ENCODE results near the gene RAB36. TPM values are rescaled to one million over a fixed set of nuclear protein-coding genes. Genes with fewer than 3 reads are reported as not detected.

RAB36 gene
- total RNA-seq, 2 donors from 2014 or later, result 0.98 to 2.3 TPM

GRCh38 chr22:23204125-23204488, 58.8 kb downstream of the RAB36 start:
- H3K27ac ChIP-seq, result no peak overlapping the region
- no peak for DNase-seq

DNA sequence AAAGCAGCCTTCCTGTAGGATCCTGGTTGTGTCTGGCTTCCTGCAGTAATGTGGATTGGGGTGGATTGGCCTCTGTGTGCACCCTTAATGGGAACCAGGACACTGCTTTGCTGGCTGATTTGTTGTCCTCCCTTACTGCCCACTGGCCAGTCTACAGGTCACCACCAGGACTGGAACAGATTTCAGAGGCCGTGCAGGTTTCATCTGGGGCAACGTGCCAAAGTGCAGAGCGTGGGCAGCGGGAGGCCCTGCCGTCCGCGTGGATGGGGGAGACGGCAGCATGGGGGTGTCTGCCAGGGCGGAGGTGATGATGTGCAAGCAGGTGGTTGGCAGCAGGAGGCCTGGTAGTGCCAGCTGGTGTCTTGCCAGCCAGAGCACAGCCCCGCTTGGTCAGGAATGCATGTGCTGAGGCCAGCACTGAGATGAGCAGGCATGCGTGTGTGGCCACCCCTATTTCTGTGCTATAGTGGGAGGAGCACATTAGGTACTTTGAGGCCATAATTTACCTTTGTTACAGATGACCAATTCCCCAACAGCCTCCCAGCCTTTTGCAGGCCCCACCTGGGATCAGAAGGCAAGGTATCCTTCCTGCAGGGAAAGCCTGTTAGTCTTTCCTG, 59.4 kb downstream of the RAB36 start:
- H3K4me3 ChIP-seq, result no peak overlapping the region
- TF ChIP-seq, protein P1, sequence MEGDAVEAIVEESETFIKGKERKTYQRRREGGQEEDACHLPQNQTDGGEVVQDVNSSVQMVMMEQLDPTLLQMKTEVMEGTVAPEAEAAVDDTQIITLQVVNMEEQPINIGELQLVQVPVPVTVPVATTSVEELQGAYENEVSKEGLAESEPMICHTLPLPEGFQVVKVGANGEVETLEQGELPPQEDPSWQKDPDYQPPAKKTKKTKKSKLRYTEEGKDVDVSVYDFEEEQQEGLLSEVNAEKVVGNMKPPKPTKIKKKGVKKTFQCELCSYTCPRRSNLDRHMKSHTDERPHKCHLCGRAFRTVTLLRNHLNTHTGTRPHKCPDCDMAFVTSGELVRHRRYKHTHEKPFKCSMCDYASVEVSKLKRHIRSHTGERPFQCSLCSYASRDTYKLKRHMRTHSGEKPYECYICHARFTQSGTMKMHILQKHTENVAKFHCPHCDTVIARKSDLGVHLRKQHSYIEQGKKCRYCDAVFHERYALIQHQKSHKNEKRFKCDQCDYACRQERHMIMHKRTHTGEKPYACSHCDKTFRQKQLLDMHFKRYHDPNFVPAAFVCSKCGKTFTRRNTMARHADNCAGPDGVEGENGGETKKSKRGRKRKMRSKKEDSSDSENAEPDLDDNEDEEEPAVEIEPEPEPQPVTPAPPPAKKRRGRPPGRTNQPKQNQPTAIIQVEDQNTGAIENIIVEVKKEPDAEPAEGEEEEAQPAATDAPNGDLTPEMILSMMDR (IDR thresholded peaks at IDR 0.05), result no peak
- intact Hi-C loops (cut with DNase I), result no loop called here
- no peaks in the 10 kb centered on the region for H3K9me3 ChIP-seq
- no peak overlapping the region for H3K27ac ChIP-seq
- H3K9ac ChIP-seq (ENCODE audit: low read depth in 2 of 2, low read length in 2 of 2), result no peak overlapping the region
- H3K4me1 ChIP-seq, result no peaks in the 10 kb centered on the region
- no peaks in the 10 kb centered on the region for H3K27me3 ChIP-seq
- no peaks in the 10 kb centered on the region for H3K36me3 ChIP-seq
- DNase-seq, result no peak

More at GRCh38 chr22:23204125-23204488, 58.8 kb downstream of the RAB36 start:
- intact Hi-C loops (cut with DNase I), result no loop called here
- H3K9me3 ChIP-seq, result no peaks in the 10 kb centered on the region
- H3K27me3 ChIP-seq, result no peaks in the 10 kb centered on the region
- H3K4me3 ChIP-seq, result no peak overlapping the region
- no peak overlapping the region for H3K9ac ChIP-seq (ENCODE audit: low read depth in 2 of 2, low read length in 2 of 2)
- TF ChIP-seq, protein P1 (IDR thresholded peaks at IDR 0.05), result no peak
- no peaks in the 10 kb centered on the region for H3K36me3 ChIP-seq
- H3K4me1 ChIP-seq, result no peaks in the 10 kb centered on the region

GRCh38 chr22:23205339-23206049, 60.2 kb downstream of the RAB36 start:
- H3K9ac ChIP-seq (ENCODE audit: low read depth in 2 of 2, low read length in 2 of 2), result no peak overlapping the region
- TF ChIP-seq, protein P1 (IDR thresholded peaks at IDR 0.05), result no peak
- no peak overlapping the region for H3K4me3 ChIP-seq

DNA sequence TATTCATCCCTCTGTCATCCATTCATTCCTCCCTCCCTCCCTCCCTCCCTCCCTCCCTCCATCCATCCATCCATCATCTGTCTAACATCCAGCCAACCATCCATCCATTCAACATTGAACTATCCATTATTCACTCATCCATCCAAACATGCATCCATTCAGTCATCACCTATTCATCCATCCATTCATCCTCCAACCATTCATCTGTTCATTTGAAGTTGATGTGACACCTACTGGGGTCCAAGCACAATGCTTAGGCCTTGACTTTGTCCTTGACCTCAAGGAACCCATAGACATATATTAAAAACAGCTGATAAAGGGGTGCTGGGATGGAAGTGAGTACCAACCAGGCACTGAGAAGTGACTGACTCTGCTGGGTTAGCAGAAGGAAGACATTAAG, 61.6 kb downstream of the RAB36 start:
- Histone ChIP-seq H3K4me1 (no peaks in the 10 kb centered on the region), H3K9ac (ENCODE audit: low read depth in 2 of 2, low read length in 2 of 2) (no peak overlapping the region), H3K36me3 (no peaks in the 10 kb centered on the region), H3K27ac (no peak overlapping the region), H3K4me3 (no peak overlapping the region), H3K9me3 (no peaks in the 10 kb centered on the region), H3K27me3 (no peaks in the 10 kb centered on the region)
- no peak for DNase-seq
- intact Hi-C loops (cut with DNase I), result no loop called here
- TF ChIP-seq, protein P1 (IDR thresholded peaks at IDR 0.05), result no peak

More at GRCh38 chr22:23205339-23206049, 60.2 kb downstream of the RAB36 start:
- no peak overlapping the region for H3K27ac ChIP-seq
- no peaks in the 10 kb centered on the region for H3K9me3 ChIP-seq
- H3K27me3 ChIP-seq, result no peaks in the 10 kb centered on the region
- intact Hi-C loops (cut with DNase I), result no loop called here
- H3K36me3 ChIP-seq, result no peaks in the 10 kb centered on the region
- no peaks in the 10 kb centered on the region for H3K4me1 ChIP-seq
- no peak for DNase-seq

GRCh38 chr22:23207729-23208393, 62.6 kb downstream of the RAB36 start:
- H3K4me1 ChIP-seq, result no peaks in the 10 kb centered on the region
- TF ChIP-seq, protein P1 (IDR thresholded peaks at IDR 0.05), result no peak
- H3K27ac ChIP-seq, result no peak overlapping the region
- no peaks in the 10 kb centered on the region for H3K27me3 ChIP-seq
- no peak overlapping the region for H3K4me3 ChIP-seq
- H3K9ac ChIP-seq (ENCODE audit: low read depth in 2 of 2, low read length in 2 of 2), result no peak overlapping the region
- no peak for DNase-seq
- no peaks in the 10 kb centered on the region for H3K9me3 ChIP-seq
- no peaks in the 10 kb centered on the region for H3K36me3 ChIP-seq
- intact Hi-C loops (cut with DNase I), result no loop called here
